Lower leg skin (tissue), 4 donors: ENCODE measurements around the gene ZEB2. TPM values are rescaled to one million over a fixed set of nuclear protein-coding genes. Genes with fewer than 3 reads are reported as not detected.

Source experiments
- DNase-seq, 2 donors: peaks; one replicate each; pipeline ENCODE4 v3.0.0-alpha.2; 2019; ENCODE audit warnings: low spot score in 2 of 2
- H3K4me3 ChIP-seq: fragments of 200-600 bp; sonication (generic); 2 replicates; pipeline ENCODE4 v1.5.1; 2017; ENCODE audit warnings: mild to moderate bottlenecking, low read depth; ENCODE audit not compliant: poor library complexity, severe bottlenecking
- CTCF ChIP-seq, 3 donors: fragments of 450-650 bp; IDR thresholded peaks; one replicate each; pipeline ENCODE4 v1.5.1; 2016; ENCODE audit warnings: antibody characterized with exemption in 3 of 3, mild to moderate bottlenecking in 3 of 3, moderate library complexity in 2 of 3
- POLR2A ChIP-seq, 2 donors: fragments of 450-650 bp; IDR thresholded peaks; one replicate each; pipeline ENCODE4 v1.6.1; 2016 to 2017; ENCODE audit warnings: antibody characterized with exemption in 2 of 2, mild to moderate bottlenecking in 1 of 2, moderate library complexity in 1 of 2
- WGBS, 2 donors: methylation state at CpG; one replicate each; pipeline ENCODE4 v1.1.5; 2018; 5-methylcytosine and 5-hydroxymethylcytosine counted together
- intact Hi-C: fragments of 100-400 bp; cut with DNase I; formaldehyde crosslinking; loops from one replicate; pipeline ENCODE4 v1.15.0; 2023; ENCODE audit warnings: low total_unique reads
- total RNA-seq, 4 donors: library from RNA; depleted of rRNA; stranded (reverse); fragments of >200 nt; gene quantifications; one replicate each; pipeline ENCODE4 v1.1.0, GENCODE V29; 2016

The ZEB2 gene
- total RNA-seq, 4 donors from 2014 or later, result 13.8 to 38.8 (median 30.3) TPM

GRCh38 chr2:144501627-144502026, 18.3 kb downstream of the ZEB2 start:
- intact Hi-C loops, result no loop called here
- no peak for DNase-seq
- H3K4me3 ChIP-seq, result no peak overlapping the region
- 75 to 93% methylated on average over 1 of the region's 1 CpG for WGBS, 2 donors
- TF ChIP-seq CTCF (IDR thresholded peaks at IDR 0.05), result no peak
- no peak for TF ChIP-seq POLR2A (IDR thresholded peaks at IDR 0.05)

GRCh38 chr2:144501118-144501517, 18.8 kb downstream of the ZEB2 start:
- no peak overlapping the region for H3K4me3 ChIP-seq
- whole genome bisulfite sequencing, 2 donors, result 74 to 78% methylated on average over 3 of the region's 3 CpGs
- TF ChIP-seq CTCF (IDR thresholded peaks at IDR 0.05), result no peak
- TF ChIP-seq POLR2A (IDR thresholded peaks at IDR 0.05), result no peak
- intact Hi-C loops, result no loop called here
- DNase-seq, result no peak

GRCh38 chr2:144500563-144500962, 19.4 kb downstream of the ZEB2 start:
- TF ChIP-seq CTCF (IDR thresholded peaks at IDR 0.05) (no peak), POLR2A (IDR thresholded peaks at IDR 0.05) (no peak)
- no peak for DNase-seq
- no peak overlapping the region for H3K4me3 ChIP-seq
- 91 to 94% methylated on average over 2 of the region's 2 CpGs for WGBS, 2 donors
- intact Hi-C loops, result no loop called here

- intact Hi-C loops, result no loop called here
Observed at GRCh38 chr2:144498277-144498676, 21.6 kb downstream of the ZEB2 start.

GRCh38 chr2:144496977-144497598, 22.8 kb downstream of the ZEB2 start:
- DNase-seq, result no peak
- intact Hi-C loops, result no loop called here
- H3K4me3 ChIP-seq, result no peak overlapping the region
- 88 to 92% methylated on average over 3 of the region's 3 CpGs for WGBS, 2 donors
- TF ChIP-seq CTCF (IDR thresholded peaks at IDR 0.05), result no peak
- TF ChIP-seq POLR2A (IDR thresholded peaks at IDR 0.05), result no peak

More at GRCh38 chr2:144498277-144498676, 21.6 kb downstream of the ZEB2 start:
- 72% methylated on average over 7 of the region's 7 CpGs for WGBS, 2 donors
- no peak overlapping the region for H3K4me3 ChIP-seq
- TF ChIP-seq CTCF (IDR thresholded peaks at IDR 0.05) (no peak), POLR2A (IDR thresholded peaks at IDR 0.05) (no peak)
- DNase-seq, result no peak
